A673 (cell line): ENCODE measurements around the gene NOSIP. TPM values are rescaled to one million over a fixed set of nuclear protein-coding genes. Genes with fewer than 3 reads are reported as not detected.

Experiments
- BruUV-seq: library from RNA; stranded (reverse); fragments of 400-500 nt; replicated peaks from 2 replicates; lab custom pipeline; 2021; lab: Mats Ljungman, UMichigan
- CTCF ChIA-PET: fragments of 300-600 bp; sonication (Branson Sonifier 250); formaldehyde crosslinking; loops from one replicate; lab custom pipeline; 2022; ENCODE audit warnings: antibody characterized with exemption; lab: Charles Lee
- POLR2A ChIA-PET: fragments of 300-600 bp; sonication (Branson Sonifier 250); formaldehyde crosslinking; loops from one replicate; lab custom pipeline; 2022; ENCODE audit warnings: antibody characterized with exemption; ENCODE audit not compliant: low non-redundant PET; lab: Charles Lee
- DNase-seq: peaks from one replicate; pipeline ENCODE4 v3.0.0-alpha.2; 2015; ENCODE audit warnings: low spot score
- H3K27ac ChIP-seq: fragments of 200-600 bp; sonication (generic); 2 replicates; pipeline ENCODE4 v1.5.1; 2016; ENCODE audit warnings: mixed run types, low read depth, mild to moderate bottlenecking, mixed read lengths, antibody characterized with exemption, low read length; ENCODE audit not compliant: poor library complexity, severe bottlenecking
- H3K27me3 ChIP-seq: fragments of 200-600 bp; sonication (generic); replicated peaks from 2 replicates; pipeline ENCODE4 v1.6.1; 2017; ENCODE audit warnings: mixed run types, low read depth, mild to moderate bottlenecking, mixed read lengths, antibody characterized with exemption, low read length; ENCODE audit not compliant: insufficient read depth, poor library complexity
- H3K36me3 ChIP-seq: fragments of 200-600 bp; sonication (generic); 2 replicates; pipeline ENCODE4 v1.6.1; 2016; ENCODE audit warnings: mixed run types, mild to moderate bottlenecking, mixed read lengths, antibody characterized with exemption, low read length; ENCODE audit not compliant: insufficient read depth, poor library complexity, severe bottlenecking
- H3K4me1 ChIP-seq: fragments of 200-600 bp; sonication (generic); 2 replicates; pipeline ENCODE4 v1.6.1; 2017; ENCODE audit warnings: mixed run types, mild to moderate bottlenecking, mixed read lengths, antibody characterized with exemption, low read length; ENCODE audit not compliant: insufficient read depth, poor library complexity, severe bottlenecking
- H3K4me3 ChIP-seq: fragments of 200-600 bp; sonication (generic); 2 replicates; pipeline ENCODE4 v1.5.1; 2016; ENCODE audit warnings: low read depth, mixed run types, mild to moderate bottlenecking, mixed read lengths, low read length; ENCODE audit not compliant: poor library complexity, severe bottlenecking
- H3K9me3 ChIP-seq: fragments of 200-600 bp; sonication (generic); 2 replicates; pipeline ENCODE4 v1.6.1; 2016; ENCODE audit warnings: mixed run types, low read depth, mild to moderate bottlenecking, mixed read lengths, antibody characterized with exemption, low read length; ENCODE audit not compliant: poor library complexity, severe bottlenecking
- EZH2 ChIP-seq: fragments of 200-600 bp; sonication (generic); IDR thresholded peaks from 2 replicates; pipeline ENCODE4 v1.6.1; 2017; ENCODE audit warnings: borderline replicate concordance, low read depth, mild to moderate bottlenecking, mixed read lengths, antibody characterized with exemption, low read length; ENCODE audit not compliant: poor library complexity, severe bottlenecking
- intact Hi-C: fragments of 100-400 bp; cut with micrococcal nuclease; formaldehyde crosslinking; loops from one replicate; pipeline ENCODE4 v1.10.0; 2022; ENCODE audit not compliant: unreplicated experiment
- total RNA-seq: library from RNA; stranded (reverse); gene quantifications from 2 replicates; pipeline ENCODE4 v1.2.3, GENCODE V29; 2021
- TF ChIP-seq, protein P1 (sequence below): fragments of 300-800, 200-600 bp; sonication (generic); conservative IDR thresholded peaks from 2 replicates; pipeline ENCODE4 v1.5.1; 2017; ENCODE audit warnings: low read depth, mild to moderate bottlenecking, antibody characterized with exemption, low read length, moderate library complexity, mixed read lengths

Gene NOSIP
- total RNA-seq, 1 experiment from 2014 or later = 178 TPM

DNA sequence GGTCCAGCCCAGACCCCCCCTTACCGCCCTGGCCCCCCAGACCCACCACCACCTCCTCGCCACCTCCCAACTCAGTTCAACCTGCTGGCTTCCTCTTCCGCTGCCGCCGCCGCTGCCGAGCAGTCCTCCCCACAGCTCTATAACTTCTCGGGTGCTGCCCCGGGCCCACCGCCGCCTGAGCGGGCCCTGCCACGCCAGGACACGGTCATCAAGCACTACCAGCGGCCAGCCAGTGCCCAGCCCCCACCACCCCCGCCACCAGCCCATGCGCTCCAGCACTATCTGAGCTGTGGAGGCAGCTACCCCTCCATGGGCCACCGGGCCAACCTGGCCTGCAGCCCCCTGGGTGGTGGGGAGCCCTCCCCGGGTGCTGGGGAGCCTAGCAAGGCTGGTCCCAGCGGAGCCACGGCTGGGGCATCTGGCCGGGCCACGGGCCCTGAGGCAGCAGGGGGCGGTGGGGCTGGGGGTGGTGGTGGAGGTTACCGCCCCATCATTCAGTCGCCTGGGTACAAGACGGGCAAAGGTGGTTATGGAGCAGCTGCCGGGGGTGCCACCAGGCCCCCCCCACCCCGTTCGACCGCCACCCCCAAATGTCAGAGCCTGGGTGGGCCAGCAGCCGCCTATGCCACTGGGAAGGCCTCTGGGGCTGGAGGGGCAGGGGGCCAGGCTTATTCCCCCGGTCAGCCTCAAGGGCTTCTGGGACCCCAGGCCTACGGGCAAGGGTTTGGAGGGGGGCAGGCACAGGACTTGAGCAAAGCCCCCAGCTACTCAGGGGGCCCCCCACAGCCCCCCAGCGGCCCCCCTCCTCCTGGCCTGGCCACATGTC, 14.8 kb upstream of the NOSIP start:
- CTCF ChIA-PET = no interaction called here
- Histone ChIP-seq H3K36me3 (peaks cover 63% of the 10 kb centered on the region), H3K9me3 (no peaks in the 10 kb centered on the region), H3K4me3 (no peak overlapping the region), H3K4me1 (peaks cover 7% of the 10 kb centered on the region), H3K27ac (no peak overlapping the region), H3K27me3 (no peaks in the 10 kb centered on the region)
- intact Hi-C loops = loop anchor here (5.0 kb wide), 2 partner anchors 82 to 217 kb away; partner anchors contain the start of genes FUZ and PRMT1
- BruUV-seq = no TSS peak
- POLR2A ChIA-PET = interaction anchor here (1.2 kb wide), 1 partner anchor 16 kb away, joined by 6 read pairs; no protein-coding TSS in a partner anchor
- TF ChIP-seq, protein P1, sequence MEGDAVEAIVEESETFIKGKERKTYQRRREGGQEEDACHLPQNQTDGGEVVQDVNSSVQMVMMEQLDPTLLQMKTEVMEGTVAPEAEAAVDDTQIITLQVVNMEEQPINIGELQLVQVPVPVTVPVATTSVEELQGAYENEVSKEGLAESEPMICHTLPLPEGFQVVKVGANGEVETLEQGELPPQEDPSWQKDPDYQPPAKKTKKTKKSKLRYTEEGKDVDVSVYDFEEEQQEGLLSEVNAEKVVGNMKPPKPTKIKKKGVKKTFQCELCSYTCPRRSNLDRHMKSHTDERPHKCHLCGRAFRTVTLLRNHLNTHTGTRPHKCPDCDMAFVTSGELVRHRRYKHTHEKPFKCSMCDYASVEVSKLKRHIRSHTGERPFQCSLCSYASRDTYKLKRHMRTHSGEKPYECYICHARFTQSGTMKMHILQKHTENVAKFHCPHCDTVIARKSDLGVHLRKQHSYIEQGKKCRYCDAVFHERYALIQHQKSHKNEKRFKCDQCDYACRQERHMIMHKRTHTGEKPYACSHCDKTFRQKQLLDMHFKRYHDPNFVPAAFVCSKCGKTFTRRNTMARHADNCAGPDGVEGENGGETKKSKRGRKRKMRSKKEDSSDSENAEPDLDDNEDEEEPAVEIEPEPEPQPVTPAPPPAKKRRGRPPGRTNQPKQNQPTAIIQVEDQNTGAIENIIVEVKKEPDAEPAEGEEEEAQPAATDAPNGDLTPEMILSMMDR = no peak
- no peak for TF ChIP-seq EZH2
- DNase-seq = no peak

DNA sequence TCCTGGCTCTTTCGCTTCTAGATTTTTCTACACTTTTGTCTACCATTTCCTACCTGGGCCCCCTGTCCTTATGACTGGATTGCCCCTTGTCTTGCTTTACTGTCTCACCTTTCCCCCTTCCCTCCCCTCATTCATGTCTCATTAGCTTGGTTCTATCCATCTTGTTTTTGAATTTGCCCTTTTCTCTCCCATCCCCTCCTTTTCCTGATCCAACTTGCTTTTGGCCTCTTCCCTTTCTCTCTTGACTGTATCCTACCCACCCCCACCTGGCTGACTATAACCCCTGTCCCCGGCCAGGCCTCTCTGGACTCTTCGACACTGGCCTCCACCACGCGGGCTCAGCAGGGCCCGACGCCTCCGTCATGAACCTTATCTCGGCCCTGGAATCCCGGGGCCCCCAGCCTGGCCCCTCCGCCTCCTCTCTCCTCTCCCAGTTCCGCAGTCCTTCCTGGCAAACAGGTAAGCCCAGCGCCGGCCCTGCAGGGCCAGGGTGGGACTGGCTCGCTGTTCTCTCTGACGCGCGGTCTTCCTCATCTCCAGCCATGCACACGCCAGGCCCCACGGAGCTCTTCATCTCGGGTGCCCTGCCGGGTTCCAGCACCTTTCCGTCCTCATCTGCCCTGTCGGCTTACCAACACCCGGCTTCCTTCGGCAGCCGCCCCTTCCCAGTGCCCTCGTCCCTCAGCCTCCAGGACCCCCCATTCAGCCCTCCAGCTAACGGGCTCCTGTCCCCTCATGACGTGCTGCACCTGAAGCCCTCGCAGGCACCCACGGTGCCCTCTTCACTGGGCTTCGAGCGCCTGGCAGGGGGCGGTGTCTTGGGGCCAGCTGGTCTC, 14.0 kb upstream of the NOSIP start:
- intact Hi-C loops = loop anchor here (5.0 kb wide), 2 partner anchors 83 to 218 kb away; partner anchors contain the start of genes FUZ and PRMT1
- Histone ChIP-seq H3K4me1 (peaks cover 7% of the 10 kb centered on the region), H3K9me3 (no peaks in the 10 kb centered on the region), H3K4me3 (peak overlapping the region; percentile 80), H3K36me3 (peaks cover 55% of the 10 kb centered on the region), H3K27me3 (no peaks in the 10 kb centered on the region), H3K27ac (no peak overlapping the region)
- DNase-seq = no peak
- ChIA-PET POLR2A (no interaction called here), CTCF (no interaction called here)
- no TSS peak for BruUV-seq
- TF ChIP-seq, protein P1 = no peak
- no peak for TF ChIP-seq EZH2

DNA sequence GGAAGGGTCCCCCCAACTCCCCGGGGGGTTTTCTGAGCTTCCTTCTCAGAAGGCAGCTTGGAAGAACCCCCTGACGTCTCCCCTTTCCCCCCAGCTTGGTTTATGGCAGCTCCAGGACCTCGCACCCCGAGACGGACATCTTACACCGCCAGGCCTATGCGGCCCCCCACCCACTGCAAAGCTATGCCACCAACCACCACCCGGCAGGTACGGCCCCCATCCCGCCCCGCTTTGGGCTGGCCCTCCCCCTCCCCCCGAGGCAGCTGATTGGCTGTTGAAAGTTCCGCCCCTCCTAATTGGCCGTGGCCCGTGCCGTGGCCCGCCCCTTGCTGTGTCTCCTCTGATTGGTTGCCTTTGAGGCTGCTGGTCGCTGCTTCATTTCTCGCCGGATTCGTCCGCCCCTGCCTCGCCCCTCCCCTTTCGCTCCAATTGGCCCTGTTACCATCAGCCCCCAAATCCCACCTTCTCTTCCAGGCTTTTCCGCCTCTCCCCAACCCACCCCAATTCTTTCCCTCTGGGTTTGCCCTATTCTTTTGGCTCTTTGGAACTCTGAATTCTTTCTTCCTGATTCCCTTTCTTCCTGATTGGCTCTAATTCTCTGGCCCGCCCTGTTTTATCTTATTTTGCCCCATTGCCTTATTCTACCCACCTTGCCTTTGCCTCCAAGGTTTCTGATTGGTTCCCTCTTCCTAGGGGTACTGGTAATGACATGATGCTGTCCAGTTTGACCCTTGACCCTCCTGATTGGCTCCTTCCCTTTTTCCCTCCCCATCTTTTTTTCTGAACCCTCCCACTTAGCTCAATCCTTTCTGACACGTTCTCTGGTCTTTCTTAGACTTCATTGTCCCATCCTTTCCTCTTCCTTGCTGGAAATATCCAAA, 13.1 kb upstream of the NOSIP start:
- no peak for TF ChIP-seq EZH2
- TF ChIP-seq, protein P1 = no peak
- intact Hi-C loops = loop anchor here (2.0 to 5.0 kb wide), 3 partner anchors 47 to 219 kb away; partner anchors contain the start of genes FUZ, PRMT1 and RRAS
- ChIA-PET POLR2A (interaction anchor here (0.6 to 0.8 kb wide), 4 partner anchors 19 to 579 kb away, joined by 3 to 9 read pairs (median 4); partner anchors contain the start of genes RCN3 and RRAS), CTCF (interaction anchor here (0.6 to 0.9 kb wide), 3 partner anchors 23 to 45 kb away, joined by 3 to 5 read pairs (median 3); no protein-coding TSS in a partner anchor)
- peaks cover 46% of the 10 kb centered on the region for H3K36me3 ChIP-seq
- peak overlapping the region; percentile 80 for H3K4me3 ChIP-seq
- H3K4me1 ChIP-seq = peaks cover 7% of the 10 kb centered on the region
- DNase-seq = peak; percentile 98
- peak overlapping the region; percentile 92 for H3K27ac ChIP-seq
- no peaks in the 10 kb centered on the region for H3K9me3 ChIP-seq
- H3K27me3 ChIP-seq = no peaks in the 10 kb centered on the region
- no TSS peak for BruUV-seq
